Liver (tissue), 9 donors: Measurements from ENCODE around the gene STOML1. TPM values are rescaled to one million over a fixed set of nuclear protein-coding genes. Genes with fewer than 3 reads are reported as not detected.
A peak's percentile ranks its signal among the peaks of the same experiment; 100 is the strongest.
"Not testable (repeated sequence)": the region's sequence is repeated elsewhere in the genome, so short reads cannot be mapped to it uniquely, and the experiment has no call there.

ENCODE experiments used
- DNase-seq: peaks from one replicate; pipeline ENCODE4 v3.0.0-alpha.2; 2017; ENCODE audit warnings: low spot score
- H3K27ac ChIP-seq, 2 donors: one replicate each; pipeline ENCODE4 v1.7.0; 2013; ENCODE audit warnings: inconsistent platforms in 2 of 2, low read length in 2 of 2, control low read depth in 1 of 2, low read depth in 1 of 2, mild to moderate bottlenecking in 1 of 2
- H3K27me3 ChIP-seq, 4 donors: one replicate each; pipeline versions ENCODE4 v1.6.1 to v1.7.0; 2013; ENCODE audit warnings: low read length in 3 of 4, inconsistent platforms in 1 of 4, mild to moderate bottlenecking in 1 of 4, moderate library complexity in 1 of 4; ENCODE audit not compliant: control insufficient read depth in 4 of 4, insufficient read depth in 4 of 4
- H3K36me3 ChIP-seq, 4 donors: one replicate each; pipeline versions ENCODE4 v1.6.1 to v1.7.0; 2013; ENCODE audit warnings: low read length in 3 of 4, mild to moderate bottlenecking in 3 of 4, low read depth in 1 of 4, moderate library complexity in 1 of 4; ENCODE audit not compliant: control insufficient read depth in 4 of 4, insufficient read depth in 3 of 4
- H3K4me1 ChIP-seq, 4 donors: one replicate each; pipeline versions ENCODE4 v1.6.1 to v1.7.0; 2013; ENCODE audit warnings: low read length in 3 of 4, mild to moderate bottlenecking in 3 of 4, moderate library complexity in 1 of 4; ENCODE audit not compliant: control insufficient read depth in 4 of 4, insufficient read depth in 4 of 4
- H3K4me3 ChIP-seq, 3 donors: one replicate each; pipeline versions ENCODE4 v1.6.1 to v1.7.0; 2013; ENCODE audit warnings: low read length in 3 of 3, control low read depth in 1 of 3, low read depth in 1 of 3, mild to moderate bottlenecking in 1 of 3
- H3K9ac ChIP-seq, 2 donors: one replicate each; pipeline ENCODE4 v1.7.0; 2013; ENCODE audit warnings: low read length in 2 of 2, mild to moderate bottlenecking in 2 of 2, moderate library complexity in 2 of 2, control low read depth in 1 of 2, low read depth in 1 of 2
- H3K9me3 ChIP-seq, 4 donors: one replicate each; pipeline versions ENCODE4 v1.6.1 to v1.7.0; 2013; ENCODE audit warnings: low read length in 3 of 4; ENCODE audit not compliant: control insufficient read depth in 4 of 4
- EGR1 ChIP-seq, 2 donors: IDR thresholded peaks; 2 replicates each; pipeline ENCODE4 v1.6.1; 2016 to 2018; ENCODE audit warnings: antibody characterized with exemption in 2 of 2, low read depth in 2 of 2
- HNF4A ChIP-seq, 2 donors: conservative IDR thresholded peaks; 2 replicates each; pipeline ENCODE4 v1.6.1; 2016; ENCODE audit warnings: antibody characterized with exemption in 2 of 2, mild to moderate bottlenecking in 2 of 2
- RAD21 ChIP-seq, 2 donors: IDR thresholded peaks; 2 replicates each; pipeline ENCODE4 v1.6.1; 2016; ENCODE audit warnings: antibody characterized with exemption in 2 of 2, mild to moderate bottlenecking in 2 of 2
- RXRA ChIP-seq, 2 donors: IDR thresholded peaks; 2 replicates each; pipeline ENCODE4 v1.6.1; 2017 to 2018; ENCODE audit warnings: antibody characterized with exemption in 2 of 2, mild to moderate bottlenecking in 1 of 2
- WGBS: extraction: QIAGEN DNeasy Blood & Tissue Kit; methylation state at CpG from one replicate; pipeline ENCODE4 v1.1.7; 2013; 5-methylcytosine and 5-hydroxymethylcytosine counted together
- polyA plus RNA-seq, 2 donors: library from polyadenylated mRNA; stranded (reverse) in 1 of 2; unstranded in 1 of 2; fragments of 200-250 nt in 1 of 2; fragments of >200 nt in 1 of 2; fragmentation: Nextera tagmentation in 1 of 2; extraction: Ambion mirVana in 1 of 2; gene quantifications; one replicate each; pipeline versions ENCODE4 v1.2.1 to v1.2.3, GENCODE V29; 2013 to 2015
- total RNA-seq, 2 donors: library from RNA; depleted of rRNA; stranded (reverse); fragments of >200 nt; gene quantifications; one replicate each; pipeline ENCODE4 v1.2.3, GENCODE V29; 2014
- TF ChIP-seq, protein P1 (sequence below): IDR thresholded peaks from 2 replicates; pipeline ENCODE4 v1.6.1; 2016; ENCODE audit warnings: antibody characterized with exemption, mild to moderate bottlenecking
- TF ChIP-seq, protein P2 (sequence below): fragments of 150-350 bp; IDR thresholded peaks from 2 replicates; pipeline ENCODE4 v1.5.1; 2017; ENCODE audit warnings: improper control_type of control experiment, low read depth, low read length; ENCODE audit not compliant: missing input control
- donor health status: healthy.
- donor health status: healthy.
- donor health status: healthy.
- donor health status: healthy.
- donor health status: healthy.

The STOML1 gene
- total and polyA plus RNA-seq, 4 donors = 5.4 to 9.4 (median 6.4) TPM

GRCh38 chr15:73975440-73976125, 16.5 kb downstream of the STOML1 start:
- not testable (repeated sequence) for H3K27ac ChIP-seq, H3K4me3 ChIP-seq, H3K4me1 ChIP-seq, DNase-seq, H3K9ac ChIP-seq, H3K27me3 ChIP-seq, H3K36me3 ChIP-seq, H3K9me3 ChIP-seq
- WGBS = 57% methylated on average over 18 of the region's 18 CpGs

DNA sequence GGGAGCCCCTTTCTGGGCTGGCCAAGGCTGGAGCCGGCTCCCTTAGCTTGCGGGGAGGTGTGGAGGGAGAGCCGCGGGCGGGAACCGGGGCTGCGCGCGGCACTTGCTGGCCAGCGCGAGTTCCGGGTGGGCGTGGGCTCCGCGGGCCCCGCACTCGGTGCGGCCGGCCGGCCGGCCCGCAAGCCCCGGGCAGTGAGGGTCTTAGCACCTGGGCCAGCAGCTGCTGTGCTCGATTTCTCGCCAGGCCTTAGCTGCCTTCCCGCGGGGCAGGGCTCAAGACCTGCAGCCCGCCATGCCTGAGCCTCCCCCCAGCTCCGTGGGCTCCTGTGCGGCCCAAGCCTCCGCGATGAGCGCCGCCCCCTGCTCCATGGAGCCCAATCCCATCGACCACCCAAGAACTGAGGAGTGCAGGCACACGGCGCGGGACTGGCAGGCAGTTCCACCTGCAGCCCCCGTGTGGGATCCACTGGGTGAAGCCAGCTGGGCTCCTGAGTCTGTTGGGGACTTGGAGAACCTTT, 18.4 kb downstream of the STOML1 start:
- H3K4me1 ChIP-seq, H3K27ac ChIP-seq, H3K4me3 ChIP-seq, H3K36me3 ChIP-seq, H3K9ac ChIP-seq, H3K27me3 ChIP-seq, H3K9me3 ChIP-seq, DNase-seq: not testable (repeated sequence)
- 86% methylated on average over 39 of the region's 39 CpGs for WGBS

DNA sequence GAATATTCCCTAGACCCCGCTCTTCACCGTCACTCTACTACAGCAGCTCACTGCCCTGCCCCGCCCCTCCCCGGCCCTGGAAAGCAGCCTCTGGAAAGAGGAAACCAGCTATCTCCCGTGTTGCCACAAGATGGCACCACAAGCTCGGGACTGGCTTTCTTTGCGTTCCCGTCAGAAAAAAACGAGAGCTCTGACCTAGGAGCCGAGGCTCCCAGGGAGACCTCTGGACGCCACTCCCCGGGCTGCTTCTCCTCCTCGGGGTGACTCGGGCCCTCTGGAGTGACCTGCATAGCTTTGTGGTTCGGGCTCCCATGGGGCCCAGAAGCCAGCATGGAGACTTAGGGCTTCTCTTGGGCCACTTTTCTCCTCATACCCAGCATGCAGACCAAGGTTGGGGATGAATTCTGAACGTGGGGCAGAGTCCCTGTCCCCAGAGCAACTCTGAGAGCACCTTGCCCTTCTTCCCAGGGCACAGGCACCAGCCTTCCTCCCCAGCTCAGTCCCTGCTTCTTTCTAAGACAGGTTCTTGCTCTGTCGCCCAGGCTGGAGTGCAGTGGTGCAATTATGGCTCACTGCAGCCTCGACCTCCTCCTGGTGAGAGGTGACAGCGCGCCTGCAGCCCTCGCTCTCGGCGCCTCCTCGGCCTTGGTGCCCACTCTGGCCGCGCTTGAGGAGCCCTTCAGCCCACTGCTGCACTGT, 19.0 kb downstream of the STOML1 start:
- Histone ChIP-seq H3K27me3 (no peaks in the 10 kb centered on the region), H3K9me3 (no peaks in the 10 kb centered on the region), H3K4me1 (peaks cover 0 to 6% (median 4%) of the 10 kb centered on the region in 4 donors), H3K9ac (no peak overlapping the region), H3K27ac (no peak overlapping the region), H3K36me3 (no peaks in the 10 kb centered on the region), H3K4me3 (peak overlapping the region in 2 of 3 donors; percentile 12 to 41)
- DNase-seq = peak; percentile 84
- TF ChIP-seq RXRA (IDR thresholded peaks at IDR 0.05) = peak; percentile 76 to 82
- TF ChIP-seq RAD21 (IDR thresholded peaks at IDR 0.05) = peak; percentile 99
- TF ChIP-seq, protein P1, sequence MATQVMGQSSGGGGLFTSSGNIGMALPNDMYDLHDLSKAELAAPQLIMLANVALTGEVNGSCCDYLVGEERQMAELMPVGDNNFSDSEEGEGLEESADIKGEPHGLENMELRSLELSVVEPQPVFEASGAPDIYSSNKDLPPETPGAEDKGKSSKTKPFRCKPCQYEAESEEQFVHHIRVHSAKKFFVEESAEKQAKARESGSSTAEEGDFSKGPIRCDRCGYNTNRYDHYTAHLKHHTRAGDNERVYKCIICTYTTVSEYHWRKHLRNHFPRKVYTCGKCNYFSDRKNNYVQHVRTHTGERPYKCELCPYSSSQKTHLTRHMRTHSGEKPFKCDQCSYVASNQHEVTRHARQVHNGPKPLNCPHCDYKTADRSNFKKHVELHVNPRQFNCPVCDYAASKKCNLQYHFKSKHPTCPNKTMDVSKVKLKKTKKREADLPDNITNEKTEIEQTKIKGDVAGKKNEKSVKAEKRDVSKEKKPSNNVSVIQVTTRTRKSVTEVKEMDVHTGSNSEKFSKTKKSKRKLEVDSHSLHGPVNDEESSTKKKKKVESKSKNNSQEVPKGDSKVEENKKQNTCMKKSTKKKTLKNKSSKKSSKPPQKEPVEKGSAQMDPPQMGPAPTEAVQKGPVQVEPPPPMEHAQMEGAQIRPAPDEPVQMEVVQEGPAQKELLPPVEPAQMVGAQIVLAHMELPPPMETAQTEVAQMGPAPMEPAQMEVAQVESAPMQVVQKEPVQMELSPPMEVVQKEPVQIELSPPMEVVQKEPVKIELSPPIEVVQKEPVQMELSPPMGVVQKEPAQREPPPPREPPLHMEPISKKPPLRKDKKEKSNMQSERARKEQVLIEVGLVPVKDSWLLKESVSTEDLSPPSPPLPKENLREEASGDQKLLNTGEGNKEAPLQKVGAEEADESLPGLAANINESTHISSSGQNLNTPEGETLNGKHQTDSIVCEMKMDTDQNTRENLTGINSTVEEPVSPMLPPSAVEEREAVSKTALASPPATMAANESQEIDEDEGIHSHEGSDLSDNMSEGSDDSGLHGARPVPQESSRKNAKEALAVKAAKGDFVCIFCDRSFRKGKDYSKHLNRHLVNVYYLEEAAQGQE = no peak
- TF ChIP-seq HNF4A (conservative IDR thresholded peaks at IDR 0.05) = no peak
- TF ChIP-seq, protein P2, sequence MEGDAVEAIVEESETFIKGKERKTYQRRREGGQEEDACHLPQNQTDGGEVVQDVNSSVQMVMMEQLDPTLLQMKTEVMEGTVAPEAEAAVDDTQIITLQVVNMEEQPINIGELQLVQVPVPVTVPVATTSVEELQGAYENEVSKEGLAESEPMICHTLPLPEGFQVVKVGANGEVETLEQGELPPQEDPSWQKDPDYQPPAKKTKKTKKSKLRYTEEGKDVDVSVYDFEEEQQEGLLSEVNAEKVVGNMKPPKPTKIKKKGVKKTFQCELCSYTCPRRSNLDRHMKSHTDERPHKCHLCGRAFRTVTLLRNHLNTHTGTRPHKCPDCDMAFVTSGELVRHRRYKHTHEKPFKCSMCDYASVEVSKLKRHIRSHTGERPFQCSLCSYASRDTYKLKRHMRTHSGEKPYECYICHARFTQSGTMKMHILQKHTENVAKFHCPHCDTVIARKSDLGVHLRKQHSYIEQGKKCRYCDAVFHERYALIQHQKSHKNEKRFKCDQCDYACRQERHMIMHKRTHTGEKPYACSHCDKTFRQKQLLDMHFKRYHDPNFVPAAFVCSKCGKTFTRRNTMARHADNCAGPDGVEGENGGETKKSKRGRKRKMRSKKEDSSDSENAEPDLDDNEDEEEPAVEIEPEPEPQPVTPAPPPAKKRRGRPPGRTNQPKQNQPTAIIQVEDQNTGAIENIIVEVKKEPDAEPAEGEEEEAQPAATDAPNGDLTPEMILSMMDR = peak; percentile 95
- TF ChIP-seq EGR1 (IDR thresholded peaks at IDR 0.05; ENCODE audit: low read depth in 2 of 2) = no peak
- 27% methylated on average over 26 of the region's 26 CpGs for WGBS
